GOT3 (cell line): ENCODE measurements around the gene CARD9.
"Not testable (repeated sequence)": the region's sequence is repeated elsewhere in the genome, so short reads cannot be mapped to it uniquely, and the experiment has no call there.

Experiments
- DNase-seq: peaks from one replicate; lab custom pipeline; 2025; ENCODE audit warnings: mixed read lengths; lab: John Stamatoyannopoulos, UW

Gene CARD9

DNA sequence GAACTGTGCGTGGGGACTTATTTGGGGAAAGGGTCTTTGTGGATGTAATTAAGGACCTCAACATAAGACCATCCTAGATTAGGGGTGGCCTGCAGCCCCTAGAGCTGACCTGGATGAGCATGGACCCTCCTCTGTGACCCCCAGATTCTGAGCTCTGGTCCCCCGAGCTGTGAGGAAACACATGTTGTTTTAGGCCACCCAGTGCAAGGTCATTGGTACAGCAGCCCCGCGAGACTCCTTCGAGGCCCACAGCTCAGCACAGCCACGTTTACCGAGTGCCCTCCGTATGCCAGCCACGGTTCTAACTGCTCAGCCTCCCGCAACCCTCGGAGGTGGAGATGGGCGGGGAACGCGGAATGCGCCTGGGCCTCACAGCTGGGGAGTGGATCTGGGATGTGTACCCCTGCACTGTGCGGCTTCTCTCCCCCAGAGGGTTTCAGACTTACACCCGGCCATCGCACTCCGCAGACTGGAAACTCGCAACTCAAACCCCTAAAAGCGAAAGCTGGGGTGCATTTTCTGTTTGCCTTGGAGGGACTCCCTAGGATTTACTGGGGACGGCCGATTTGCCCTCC, 50.6 kb downstream of the CARD9 start:
- no peak for DNase-seq

GRCh38 chr9:136321561-136321960, 51.9 kb downstream of the CARD9 start:
- DNase-seq: no peak

GRCh38 chr9:136320972-136321371, 52.5 kb downstream of the CARD9 start:
- DNase-seq: not testable (repeated sequence)

GRCh38 chr9:136319955-136320354, 53.5 kb downstream of the CARD9 start:
- not testable (repeated sequence) for DNase-seq

DNA sequence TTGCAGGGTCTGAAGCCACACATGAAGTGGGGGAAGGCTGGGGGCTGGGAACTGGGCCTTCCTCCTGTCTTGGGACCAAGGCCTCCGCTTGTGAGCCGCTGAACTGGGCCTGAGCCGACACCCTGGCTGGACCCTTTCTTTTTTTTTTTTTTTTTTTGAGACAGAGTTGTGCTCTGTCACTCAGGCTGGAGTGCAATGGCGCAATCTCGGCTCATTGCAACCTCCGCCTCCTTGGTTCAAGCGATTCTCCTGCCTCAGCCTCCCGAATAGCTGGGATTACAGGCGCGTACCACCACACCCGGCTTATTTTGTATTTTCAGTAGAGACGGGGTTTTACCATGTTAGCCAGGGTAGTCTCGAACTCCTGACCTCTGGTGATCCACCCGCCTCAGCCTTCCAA, 54.2 kb downstream of the CARD9 start:
- not testable (repeated sequence) for DNase-seq

- DNase-seq: no peak
These were observed 54.7 kb downstream of the CARD9 start for GRCh38 chr9:136318776-136319241.

- no peak for DNase-seq
These were observed 55.2 kb downstream of the CARD9 start for GRCh38 chr9:136318111-136318775.

GRCh38 chr9:136317695-136318094, 55.8 kb downstream of the CARD9 start:
- DNase-seq: no peak

DNA sequence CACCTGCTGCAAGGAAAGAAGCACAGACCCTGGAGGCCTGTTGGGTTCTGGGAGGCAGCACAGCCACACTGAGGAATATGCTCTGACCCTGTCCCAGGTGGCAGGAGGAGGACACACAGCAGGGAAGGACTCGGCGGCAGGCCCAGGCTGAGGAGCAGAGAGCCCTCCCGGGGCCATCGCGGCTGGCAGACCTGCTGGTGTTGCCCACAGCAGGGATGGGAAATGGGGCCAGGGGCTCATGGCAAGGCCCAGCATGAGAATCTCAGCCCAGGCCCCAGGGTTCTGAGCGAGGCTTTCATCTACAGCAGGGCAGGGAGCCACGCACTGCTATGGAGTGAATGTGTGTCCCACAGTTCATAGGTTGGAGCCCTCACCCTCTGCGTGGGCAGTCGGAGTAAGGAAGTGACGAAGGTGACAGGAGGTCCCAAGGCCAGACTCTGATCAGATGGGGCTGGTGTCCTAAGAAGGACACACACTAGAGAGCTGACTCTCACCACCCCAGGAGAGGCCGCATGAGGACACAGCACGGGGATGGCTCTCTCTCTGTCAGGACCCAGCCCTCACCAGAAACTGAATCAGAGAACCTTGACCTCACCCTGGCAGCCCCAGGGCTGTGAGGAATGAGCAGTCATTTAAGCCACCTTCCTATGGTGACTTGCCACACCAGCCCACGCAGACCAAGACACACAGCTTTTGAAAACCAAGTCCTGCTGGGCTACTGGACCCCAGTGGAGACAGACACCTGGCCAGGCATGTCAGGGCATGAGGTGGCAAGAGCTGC, 56.4 kb downstream of the CARD9 start:
- no peak for DNase-seq

DNA sequence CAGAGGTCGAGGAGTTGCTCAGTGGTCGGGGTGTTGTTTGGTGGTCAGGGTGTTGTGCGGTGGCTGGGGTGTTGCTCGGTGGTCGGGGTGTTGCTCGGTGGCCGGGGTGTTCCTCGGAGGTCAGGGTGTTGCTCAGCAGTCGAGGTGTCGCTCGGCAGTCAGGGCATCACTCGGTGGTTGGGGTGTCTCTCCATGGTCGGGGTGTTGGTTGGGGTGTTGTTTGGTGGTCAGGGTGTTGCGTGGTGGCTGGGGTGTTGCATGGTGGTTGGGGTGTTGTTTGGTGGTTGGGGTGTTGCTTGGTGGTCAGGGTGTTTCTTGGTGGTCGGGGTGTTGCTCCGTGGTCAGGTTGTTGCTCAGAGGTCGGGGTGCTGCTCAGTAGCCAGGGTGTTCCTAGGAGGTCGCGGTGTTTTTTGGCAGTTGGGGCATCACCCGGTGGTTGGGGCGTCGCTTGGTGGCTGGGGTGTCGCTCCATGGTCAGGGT, 57.2 kb downstream of the CARD9 start:
- DNase-seq: no peak

DNA sequence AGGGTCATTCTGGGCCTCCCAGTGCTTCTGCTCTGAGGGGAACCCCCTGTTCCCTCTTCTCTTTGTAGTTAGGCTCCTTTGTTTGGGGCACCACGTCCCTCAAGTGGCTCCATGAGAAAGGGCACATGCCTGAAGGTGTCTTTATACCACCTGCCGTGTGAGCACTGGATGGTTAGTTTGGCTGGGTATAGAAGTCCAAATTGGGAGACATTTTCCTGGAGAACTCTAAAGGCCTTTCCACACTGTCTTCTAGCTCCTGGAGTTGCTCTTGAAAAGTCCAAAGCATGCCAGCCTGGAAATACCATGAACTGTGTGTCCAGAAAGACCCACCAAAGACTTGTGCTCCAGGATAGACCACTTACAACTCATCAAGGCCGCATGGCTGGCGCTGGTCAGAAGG, 58.5 kb downstream of the CARD9 start:
- no peak for DNase-seq

GRCh38 chr9:136314056-136314416, 59.4 kb downstream of the CARD9 start:
- no peak for DNase-seq
